Muscle of leg (tissue), 11 donors: ENCODE results near the gene ZNF319. TPM values are rescaled to one million over a fixed set of nuclear protein-coding genes. Genes with fewer than 3 reads are reported as not detected.
A peak's percentile ranks its signal among the peaks of the same experiment; 100 is the strongest.

ENCODE experiments used
- DNase-seq: peaks from one replicate; pipeline ENCODE4 v3.0.0; 2013
- H3K27ac ChIP-seq: one replicate; pipeline ENCODE4 v1.5.1; 2013; ENCODE audit warnings: mild to moderate bottlenecking, low read length, control low read depth
- H3K27me3 ChIP-seq: one replicate; pipeline ENCODE4 v1.6.1; 2013; ENCODE audit warnings: low read length; ENCODE audit not compliant: control insufficient read depth, insufficient read depth
- H3K36me3 ChIP-seq: one replicate; pipeline ENCODE4 v1.6.1; 2013; ENCODE audit warnings: low read length; ENCODE audit not compliant: control insufficient read depth, insufficient read depth
- H3K4me1 ChIP-seq: one replicate; pipeline ENCODE4 v1.6.1; 2013; ENCODE audit warnings: low read length; ENCODE audit not compliant: control insufficient read depth, insufficient read depth
- H3K4me3 ChIP-seq: one replicate; pipeline ENCODE4 v1.5.1; 2013; ENCODE audit warnings: low read length, control low read depth
- H3K9me3 ChIP-seq: replicated peaks from 2 replicates; pipeline ENCODE4 v1.6.1; 2013; ENCODE audit warnings: low read depth, low read length; ENCODE audit not compliant: control insufficient read depth
- WGBS: methylation state at CpG from one replicate; pipeline ENCODE4 v1.1.5; 2013; ENCODE audit warnings: missing lambda C conversion rate; ENCODE audit not compliant: insufficient coverage; 5-methylcytosine and 5-hydroxymethylcytosine counted together
- polyA plus RNA-seq, 8 donors: library from polyadenylated mRNA; unstranded; fragments of 120-200 nt; gene quantifications; one replicate each; pipeline versions ENCODE4 v1.2.1 to v1.2.3, GENCODE V29; 2013; ENCODE audit warnings: inconsistent platforms in 1 of 8, low replicate concordance in 1 of 8; ENCODE audit not compliant: insufficient read length in 8 of 8, insufficient read depth in 1 of 8
- total RNA-seq: library from RNA; stranded (reverse); fragments of 120-200 nt; gene quantifications from one replicate; pipeline ENCODE4 v1.2.4, GENCODE V29; 2013

Gene ZNF319
- total and polyA plus RNA-seq, 9 donors, result 2.2 to 8.9 (median 7.6) TPM

DNA sequence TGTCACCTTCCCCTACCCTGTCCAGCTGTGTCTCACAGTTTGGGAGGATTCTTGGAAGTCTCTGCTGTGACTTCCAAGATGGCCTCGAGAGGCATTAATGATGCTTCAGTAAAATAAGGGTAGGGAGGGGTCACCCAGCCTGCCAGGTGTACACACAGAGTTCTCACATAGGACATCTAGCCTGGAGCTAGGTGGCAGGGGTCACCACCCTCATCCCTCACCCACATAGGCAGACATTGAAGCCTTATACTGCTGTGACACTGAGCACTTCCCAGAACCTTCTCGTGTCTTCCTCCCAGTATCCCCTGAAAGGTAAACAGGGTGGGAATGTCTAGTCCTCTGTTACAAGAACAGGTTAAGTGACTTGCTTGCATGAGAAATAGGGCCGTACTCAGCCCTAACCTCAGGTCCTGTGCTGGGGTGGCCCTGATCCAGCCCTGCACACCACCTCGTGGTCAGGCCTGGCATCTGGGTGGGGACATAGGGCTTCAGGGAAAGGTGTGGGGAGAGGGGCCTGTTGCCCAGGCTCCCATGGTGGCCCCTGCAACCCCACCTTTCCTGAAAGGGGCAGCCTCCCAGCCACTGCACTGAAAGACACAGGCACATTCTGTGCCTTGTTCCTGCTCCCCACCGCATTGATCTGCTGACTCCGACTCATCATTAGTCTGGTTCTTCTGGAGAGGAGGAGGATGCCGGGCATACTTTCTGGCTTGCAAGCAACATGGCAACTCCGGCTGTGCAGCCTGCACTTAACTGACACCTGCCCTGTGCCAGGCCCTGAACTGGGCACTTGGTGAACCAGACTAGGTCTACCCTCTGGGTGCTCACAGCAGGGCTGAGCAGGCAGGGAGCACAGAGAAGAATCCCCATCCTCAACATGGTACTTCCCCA, 21.4 kb upstream of the ZNF319 start:
- Histone ChIP-seq H3K36me3 (peaks cover 6% of the 10 kb centered on the region), H3K4me3 (no peak overlapping the region), H3K27ac (no peak overlapping the region), H3K4me1 (peaks cover 47% of the 10 kb centered on the region), H3K9me3 (no peaks in the 10 kb centered on the region), H3K27me3 (peaks cover 26% of the 10 kb centered on the region)
- WGBS, result 75% methylated on average over 6 of the region's 8 CpGs
- no peak for DNase-seq

DNA sequence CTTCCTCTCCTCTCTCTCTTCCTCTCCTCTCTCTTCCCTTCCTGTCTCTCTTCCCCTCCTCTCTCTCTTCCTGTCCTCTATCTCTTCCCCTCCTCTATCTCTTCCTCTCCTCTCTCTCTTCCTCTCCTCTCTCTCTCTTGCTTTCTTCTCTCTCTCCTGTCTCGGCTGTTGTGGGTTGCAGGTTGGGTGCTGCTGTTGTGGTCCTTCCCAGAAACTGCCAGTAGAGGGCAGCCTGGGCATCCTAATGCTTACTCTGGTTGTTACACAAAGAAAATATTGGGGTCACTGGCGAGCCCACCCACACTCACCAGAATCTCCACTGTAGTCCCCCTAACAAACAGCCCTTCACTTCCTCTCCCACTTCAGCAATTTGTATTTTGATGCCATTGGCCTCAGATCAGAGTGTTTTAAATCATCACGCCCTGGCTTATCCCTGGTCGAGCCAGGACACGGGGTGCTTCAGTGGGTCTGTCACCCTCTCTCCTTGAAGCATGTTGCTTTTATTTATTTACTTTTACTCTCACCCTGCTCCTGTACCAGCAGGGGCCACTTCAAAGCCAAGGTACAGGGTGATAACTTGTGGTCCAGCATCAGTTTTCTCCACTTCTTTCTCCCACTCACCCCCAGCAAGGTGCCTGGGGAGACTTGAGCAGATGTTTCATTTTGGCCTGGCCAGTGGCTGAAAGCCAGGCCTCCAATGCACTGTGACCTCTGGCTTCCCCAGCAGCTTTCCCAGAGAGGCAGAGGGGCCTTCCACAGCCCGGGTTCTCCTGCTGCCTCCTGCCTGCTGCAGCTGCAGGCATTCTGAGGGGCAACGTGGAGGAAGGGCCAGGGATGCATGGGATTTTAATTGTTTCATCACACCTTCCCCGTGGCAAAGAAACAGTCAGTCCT, 20.4 kb upstream of the ZNF319 start:
- Histone ChIP-seq H3K27me3 (peaks cover 22% of the 10 kb centered on the region), H3K36me3 (peaks cover 6% of the 10 kb centered on the region), H3K9me3 (no peaks in the 10 kb centered on the region), H3K4me1 (peaks cover 45% of the 10 kb centered on the region), H3K4me3 (no peak overlapping the region), H3K27ac (no peak overlapping the region)
- DNase-seq, result peak; percentile 67
- WGBS, result 48% methylated on average over 4 of the region's 8 CpGs

DNA sequence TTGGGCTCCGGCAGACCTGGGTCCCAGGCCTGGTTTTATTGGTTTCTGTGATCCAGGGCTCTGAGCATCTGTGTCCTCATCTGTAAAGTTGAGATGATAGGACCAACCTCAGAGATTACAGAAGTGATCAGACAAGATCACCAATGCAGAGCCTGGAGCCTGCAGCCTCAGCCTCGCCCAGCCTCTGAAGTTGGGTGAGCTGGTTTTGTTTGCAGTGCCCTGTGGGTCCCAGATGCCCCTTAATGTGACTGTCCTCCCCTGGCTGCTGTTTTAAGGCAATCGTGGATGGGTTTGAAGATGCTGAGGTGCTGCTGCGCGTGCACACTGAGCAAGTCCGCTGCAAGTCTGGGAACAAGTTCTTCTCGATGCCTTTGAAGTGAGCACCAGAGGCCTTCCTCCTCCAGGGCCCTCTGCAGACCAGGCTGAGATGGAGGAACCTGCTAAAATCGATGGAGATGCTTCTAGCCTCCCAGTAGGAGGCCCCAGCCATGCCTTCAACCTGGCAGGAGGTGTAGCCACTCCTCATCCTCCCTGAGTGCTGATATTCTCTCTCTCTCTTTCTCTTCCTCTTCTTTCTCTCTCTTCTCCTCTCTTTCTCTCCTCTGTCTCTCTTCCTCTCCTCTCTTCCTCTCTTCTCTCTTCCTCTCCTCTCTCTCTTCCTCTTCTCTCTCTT, 19.5 kb upstream of the ZNF319 start:
- Histone ChIP-seq H3K4me1 (peaks cover 40% of the 10 kb centered on the region), H3K36me3 (peaks cover 6% of the 10 kb centered on the region), H3K4me3 (no peak overlapping the region), H3K27ac (no peak overlapping the region), H3K9me3 (no peaks in the 10 kb centered on the region), H3K27me3 (peaks cover 20% of the 10 kb centered on the region)
- DNase-seq, result no peak
- WGBS, result 71% methylated on average over 8 of the region's 8 CpGs

DNA sequence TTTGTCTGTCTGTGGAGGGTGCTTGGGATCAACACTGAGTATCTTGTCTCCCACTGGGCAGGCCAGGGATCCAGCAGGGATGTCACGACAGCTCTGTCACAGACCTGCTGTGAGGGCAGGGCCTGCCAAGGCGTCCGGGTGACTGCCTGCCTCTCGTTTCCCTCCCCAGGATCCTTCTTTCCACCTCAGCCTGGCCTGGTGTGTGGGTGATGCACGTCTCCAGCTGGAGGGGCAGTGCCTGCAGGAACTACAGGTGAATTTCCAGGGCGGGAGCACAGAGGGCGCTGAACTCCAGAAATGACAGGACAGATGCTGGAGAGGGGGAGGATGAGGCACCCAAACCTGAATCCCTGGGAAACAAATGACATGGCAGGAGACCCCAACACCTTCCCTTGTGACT, 18.3 kb upstream of the ZNF319 start:
- peaks cover 8% of the 10 kb centered on the region for H3K27me3 ChIP-seq
- H3K36me3 ChIP-seq, result peaks cover 6% of the 10 kb centered on the region
- WGBS, result 57% methylated on average over 3 of the region's 7 CpGs
- no peak overlapping the region for H3K4me3 ChIP-seq
- peaks cover 30% of the 10 kb centered on the region for H3K4me1 ChIP-seq
- no peak for DNase-seq
- H3K9me3 ChIP-seq, result no peaks in the 10 kb centered on the region
- H3K27ac ChIP-seq, result no peak overlapping the region

DNA sequence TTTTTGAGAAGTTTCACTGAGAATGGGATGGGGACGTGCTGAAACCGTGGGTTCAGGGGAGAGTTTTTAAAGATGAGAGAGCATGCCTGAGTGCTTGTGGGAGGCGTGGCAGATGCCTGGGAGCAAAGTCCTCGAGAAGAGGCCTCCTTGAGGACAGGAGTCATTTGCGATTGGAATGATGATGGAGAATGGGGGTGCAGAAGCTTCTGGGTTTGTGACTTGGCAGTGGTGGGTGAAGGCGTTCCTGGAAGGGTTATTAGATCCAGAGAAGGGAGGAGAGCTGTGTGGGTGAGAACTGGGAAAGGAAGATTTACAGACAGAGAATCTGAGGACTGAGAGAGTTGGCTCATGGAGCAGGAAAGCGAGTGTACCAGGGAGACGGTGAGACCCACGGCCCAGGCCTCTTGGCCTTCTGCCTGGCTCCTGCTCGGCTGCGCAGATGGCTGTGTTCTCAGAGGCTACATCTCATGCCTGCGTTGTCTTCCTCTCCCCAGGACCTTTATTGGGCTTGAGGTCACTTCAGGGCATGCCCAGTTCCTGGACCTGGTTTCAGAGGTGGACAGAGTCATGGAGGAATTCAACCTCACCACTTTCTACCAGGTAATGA, 16.5 kb upstream of the ZNF319 start:
- no peak overlapping the region for H3K4me3 ChIP-seq
- H3K27ac ChIP-seq, result no peak overlapping the region
- no peak for DNase-seq
- peaks cover 10% of the 10 kb centered on the region for H3K36me3 ChIP-seq
- no peaks in the 10 kb centered on the region for H3K27me3 ChIP-seq
- 61% methylated on average over 11 of the region's 12 CpGs for WGBS
- H3K9me3 ChIP-seq, result no peaks in the 10 kb centered on the region
- H3K4me1 ChIP-seq, result peaks cover 12% of the 10 kb centered on the region

DNA sequence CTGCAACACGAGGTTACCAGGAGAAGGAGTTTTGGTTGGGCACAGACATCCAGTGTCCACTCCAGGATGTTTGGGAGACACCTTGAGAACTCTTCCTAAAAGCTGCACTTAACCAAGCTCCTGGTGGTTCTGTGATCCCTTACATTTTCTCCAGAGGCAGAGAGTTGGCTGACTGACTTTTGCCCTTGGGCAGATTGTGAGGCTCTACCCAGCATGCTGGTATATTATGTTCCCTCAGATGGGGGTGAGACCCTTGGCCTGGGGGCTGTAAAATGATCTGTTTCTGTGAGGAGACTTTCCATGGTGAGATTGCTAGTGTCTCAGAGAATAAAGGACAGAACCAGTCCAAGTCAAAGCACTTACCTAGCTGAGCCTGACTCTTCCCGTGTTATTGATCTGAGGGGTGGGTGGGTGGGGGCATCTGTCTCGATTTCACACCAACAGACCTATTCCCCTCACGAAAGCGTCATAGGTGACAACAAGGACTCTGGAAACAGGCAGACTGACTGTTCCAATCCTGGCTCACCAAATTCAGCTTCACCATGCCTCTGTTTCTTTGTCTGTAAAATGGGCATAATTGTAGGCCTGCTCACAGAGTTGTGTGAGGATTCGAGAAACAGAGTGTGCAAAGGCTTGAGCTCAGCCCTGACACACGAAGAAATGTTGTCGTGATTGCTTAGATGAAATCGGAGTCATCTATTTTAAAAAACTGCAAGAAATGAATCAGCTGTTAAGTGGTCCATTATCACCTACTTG, 12.9 kb upstream of the ZNF319 start:
- DNase-seq, result no peak
- no peak overlapping the region for H3K27ac ChIP-seq
- no peaks in the 10 kb centered on the region for H3K9me3 ChIP-seq
- H3K27me3 ChIP-seq, result no peaks in the 10 kb centered on the region
- H3K36me3 ChIP-seq, result peaks cover 19% of the 10 kb centered on the region
- 40% methylated on average over 1 of the region's 9 CpGs for WGBS
- no peak overlapping the region for H3K4me3 ChIP-seq
- H3K4me1 ChIP-seq, result no peaks in the 10 kb centered on the region

DNA sequence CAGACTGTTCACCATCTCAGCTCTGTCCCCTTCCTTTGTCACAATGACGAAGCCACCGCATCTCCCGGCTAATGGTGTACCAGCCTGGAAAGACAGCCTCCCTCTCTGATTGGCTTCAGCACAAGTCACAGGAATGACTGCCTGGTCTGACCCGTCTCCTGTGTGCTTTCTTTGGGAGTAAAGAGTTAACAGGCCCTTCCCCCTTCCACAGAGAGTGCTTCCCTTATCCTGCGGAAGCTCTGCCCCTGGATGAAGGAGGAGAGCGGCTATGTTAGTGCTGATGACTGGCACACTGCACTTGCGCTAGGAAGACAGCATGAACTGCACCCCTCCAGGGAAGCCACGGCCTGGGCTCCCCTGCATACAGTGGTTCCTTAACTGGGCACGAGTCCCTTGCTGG, 12.0 kb upstream of the ZNF319 start:
- Histone ChIP-seq H3K9me3 (no peaks in the 10 kb centered on the region), H3K27ac (no peak overlapping the region), H3K4me1 (no peaks in the 10 kb centered on the region), H3K4me3 (no peak overlapping the region), H3K36me3 (peaks cover 19% of the 10 kb centered on the region), H3K27me3 (no peaks in the 10 kb centered on the region)
- DNase-seq, result no peak
- WGBS, result 28% methylated on average over 3 of the region's 9 CpGs

DNA sequence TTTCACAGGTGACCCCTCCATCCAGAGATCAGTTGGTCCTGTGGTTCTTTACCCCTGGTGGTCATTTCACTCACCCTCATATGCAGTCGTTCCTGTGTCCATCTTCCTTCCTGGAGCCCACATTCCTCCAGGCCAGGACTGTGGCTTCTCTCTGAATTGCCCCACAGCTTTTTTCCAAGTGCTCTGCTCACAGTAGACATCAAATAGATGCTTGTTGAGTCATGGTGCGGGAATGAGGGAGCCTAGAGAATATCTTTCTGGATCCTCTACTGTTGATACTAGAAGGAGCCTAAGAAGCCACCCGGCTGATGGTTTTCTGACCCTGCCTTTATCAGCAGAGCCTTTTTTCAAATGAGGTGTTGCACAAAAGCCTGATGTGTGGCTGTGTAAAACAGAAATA, 11.2 kb upstream of the ZNF319 start:
- peaks cover 19% of the 10 kb centered on the region for H3K36me3 ChIP-seq
- H3K9me3 ChIP-seq, result no peaks in the 10 kb centered on the region
- no peak overlapping the region for H3K4me3 ChIP-seq
- H3K27ac ChIP-seq, result no peak overlapping the region
- 75% methylated on average over 2 of the region's 3 CpGs for WGBS
- no peaks in the 10 kb centered on the region for H3K4me1 ChIP-seq
- no peak for DNase-seq
- no peaks in the 10 kb centered on the region for H3K27me3 ChIP-seq

DNA sequence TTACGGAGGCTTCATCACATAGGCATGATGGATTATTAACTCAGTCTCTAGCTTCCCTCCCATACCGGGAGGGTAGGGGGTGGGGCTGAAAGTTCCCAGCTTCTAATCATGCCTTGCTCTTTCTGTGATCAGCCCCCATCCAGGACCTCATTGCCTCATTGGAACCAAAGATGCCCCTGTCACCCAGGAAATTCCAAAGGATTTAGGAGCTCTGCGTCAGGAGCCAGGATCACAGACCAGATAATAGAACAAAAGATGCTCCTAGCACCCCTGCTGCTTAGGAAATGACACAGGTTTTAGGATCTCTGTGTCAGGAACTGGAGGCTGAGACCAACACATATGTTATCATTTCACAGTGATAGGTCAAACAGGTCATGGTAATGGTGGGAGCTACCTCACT, 10.4 kb upstream of the ZNF319 start:
- DNase-seq, result no peak
- Histone ChIP-seq H3K27me3 (no peaks in the 10 kb centered on the region), H3K27ac (no peak overlapping the region), H3K9me3 (no peaks in the 10 kb centered on the region), H3K36me3 (peaks cover 19% of the 10 kb centered on the region), H3K4me3 (no peak overlapping the region), H3K4me1 (no peaks in the 10 kb centered on the region)
- WGBS, result 80% methylated on average over 1 of the region's 3 CpGs
